Activated T-helper 2 cell treated with anti-CD3 and anti-CD28 coated beads, Interferon-gamma antibody, Interleukin-2, Interleukin-4, amounts not matched to agents 10 μg/mL and 5 μg/mL and 100 μg/mL, durations not matched to agents 14 hours and 24 hours and 36 hours (primary cell): Measurements from ENCODE around the gene ZNF593. TPM values are rescaled to one million over a fixed set of nuclear protein-coding genes. Genes with fewer than 3 reads are reported as not detected.
A peak's percentile ranks its signal among the peaks of the same experiment; 100 is the strongest.

Source experiments
- DNase-seq: peaks from one replicate; pipeline ENCODE4 v3.0.0; 2021; ENCODE audit warnings: low spot score
- H3K27ac Mint-ChIP-seq: one replicate; pipeline ENCODE4 v1.8.0; 2021; ENCODE audit warnings: mixed read lengths
- H3K27me3 Mint-ChIP-seq: one replicate; pipeline ENCODE4 v1.8.0; 2021; ENCODE audit warnings: low read depth, mixed read lengths
- H3K36me3 Mint-ChIP-seq: one replicate; pipeline ENCODE4 v1.8.0; 2021; ENCODE audit warnings: low read depth, mixed read lengths
- H3K4me1 Mint-ChIP-seq: one replicate; pipeline ENCODE4 v1.8.0; 2021; ENCODE audit warnings: low read depth, mixed read lengths
- H3K4me3 Mint-ChIP-seq: one replicate; pipeline ENCODE4 v1.8.0; 2021; ENCODE audit warnings: low read depth, mild to moderate bottlenecking, moderate library complexity, mixed read lengths
- H3K9me3 Mint-ChIP-seq: one replicate; pipeline ENCODE4 v1.8.0; 2021; ENCODE audit warnings: mixed read lengths
- intact Hi-C: fragments of 100-400 bp; cut with micrococcal nuclease; formaldehyde crosslinking; loops from one replicate; pipeline ENCODE4 v1.15.1; 2023
- total RNA-seq: library from RNA; stranded (reverse); gene quantifications from 2 replicates; pipeline ENCODE4 v1.2.3, GENCODE V29; 2022

ZNF593 gene
- total RNA-seq, 1 donor from 2014 or later = 65.0 TPM

GRCh38 chr1:26132128-26132833, 37.4 kb upstream of the ZNF593 start:
- Mint-ChIP-seq H3K9me3 (peaks cover 8% of the 10 kb centered on the region), H3K4me3 (no peak overlapping the region), H3K36me3 (no peaks in the 10 kb centered on the region), H3K27me3 (no peaks in the 10 kb centered on the region), H3K27ac (no peak overlapping the region), H3K4me1 (peaks cover 21% of the 10 kb centered on the region)
- no peak for DNase-seq
- intact Hi-C loops = no loop called here

- intact Hi-C loops = no loop called here
- no peak for DNase-seq
- no peak overlapping the region for H3K27ac Mint-ChIP-seq
- no peaks in the 10 kb centered on the region for H3K36me3 Mint-ChIP-seq
- peaks cover 8% of the 10 kb centered on the region for H3K9me3 Mint-ChIP-seq
- H3K4me1 Mint-ChIP-seq = peaks cover 16% of the 10 kb centered on the region
- H3K27me3 Mint-ChIP-seq = no peaks in the 10 kb centered on the region
- H3K4me3 Mint-ChIP-seq = no peak overlapping the region
Observed at GRCh38 chr1:26132834-26133167, 36.9 kb upstream of the ZNF593 start.

- no peak for DNase-seq
- intact Hi-C loops = no loop called here
- Mint-ChIP-seq H3K9me3 (peaks cover 8% of the 10 kb centered on the region), H3K27me3 (no peaks in the 10 kb centered on the region), H3K36me3 (no peaks in the 10 kb centered on the region), H3K4me1 (peaks cover 15% of the 10 kb centered on the region), H3K4me3 (no peak overlapping the region), H3K27ac (no peak overlapping the region)
Observed at GRCh38 chr1:26134466-26134865, 35.2 kb upstream of the ZNF593 start.

GRCh38 chr1:26138974-26139558, 30.6 kb upstream of the ZNF593 start:
- Mint-ChIP-seq H3K36me3 (no peaks in the 10 kb centered on the region), H3K27me3 (peaks cover 7% of the 10 kb centered on the region), H3K27ac (no peak overlapping the region), H3K9me3 (peaks cover 4% of the 10 kb centered on the region), H3K4me1 (peaks cover 8% of the 10 kb centered on the region), H3K4me3 (no peak overlapping the region)
- DNase-seq = no peak
- intact Hi-C loops = no loop called here

GRCh38 chr1:26142159-26142558, 27.5 kb upstream of the ZNF593 start:
- H3K4me1 Mint-ChIP-seq = peaks cover 12% of the 10 kb centered on the region
- no peaks in the 10 kb centered on the region for H3K9me3 Mint-ChIP-seq
- H3K27me3 Mint-ChIP-seq = peaks cover 13% of the 10 kb centered on the region
- no peak for DNase-seq
- H3K27ac Mint-ChIP-seq = no peak overlapping the region
- intact Hi-C loops = no loop called here
- no peaks in the 10 kb centered on the region for H3K36me3 Mint-ChIP-seq
- no peak overlapping the region for H3K4me3 Mint-ChIP-seq

GRCh38 chr1:26145041-26145959, 24.4 kb upstream of the ZNF593 start:
- Mint-ChIP-seq H3K4me3 (no peak overlapping the region), H3K9me3 (no peaks in the 10 kb centered on the region), H3K27me3 (peaks cover 27% of the 10 kb centered on the region)

GRCh38 chr1:26145960-26146294, 23.8 kb upstream of the ZNF593 start:
- no peaks in the 10 kb centered on the region for H3K9me3 Mint-ChIP-seq
- no peaks in the 10 kb centered on the region for H3K36me3 Mint-ChIP-seq
- no peak overlapping the region for H3K27ac Mint-ChIP-seq
- no peak for DNase-seq
- H3K4me3 Mint-ChIP-seq = no peak overlapping the region
- peaks cover 4% of the 10 kb centered on the region for H3K4me1 Mint-ChIP-seq
- intact Hi-C loops = loop anchor here (1.0 to 2.0 kb wide), 2 partner anchors 41 to 111 kb away; no protein-coding TSS in a partner anchor
- H3K27me3 Mint-ChIP-seq = peaks cover 27% of the 10 kb centered on the region

More at GRCh38 chr1:26145041-26145959, 24.4 kb upstream of the ZNF593 start:
- intact Hi-C loops = loop anchor here (1.0 to 2.0 kb wide), 2 partner anchors 40 to 110 kb away; no protein-coding TSS in a partner anchor
- Mint-ChIP-seq H3K4me1 (peaks cover 4% of the 10 kb centered on the region), H3K36me3 (no peaks in the 10 kb centered on the region), H3K27ac (no peak overlapping the region)
- DNase-seq = peak; percentile 66

GRCh38 chr1:26148887-26149286, 20.8 kb upstream of the ZNF593 start:
- intact Hi-C loops = no loop called here
- H3K27ac Mint-ChIP-seq = no peak overlapping the region
- no peak overlapping the region for H3K4me3 Mint-ChIP-seq
- peaks cover 36% of the 10 kb centered on the region for H3K27me3 Mint-ChIP-seq
- no peak for DNase-seq
- H3K4me1 Mint-ChIP-seq = peaks cover 4% of the 10 kb centered on the region
- no peaks in the 10 kb centered on the region for H3K9me3 Mint-ChIP-seq
- no peaks in the 10 kb centered on the region for H3K36me3 Mint-ChIP-seq

- peaks cover 2% of the 10 kb centered on the region for H3K4me1 Mint-ChIP-seq
- no peaks in the 10 kb centered on the region for H3K9me3 Mint-ChIP-seq
- H3K36me3 Mint-ChIP-seq = no peaks in the 10 kb centered on the region
- peaks cover 56% of the 10 kb centered on the region for H3K27me3 Mint-ChIP-seq
- H3K4me3 Mint-ChIP-seq = no peak overlapping the region
- DNase-seq = no peak
- no peak overlapping the region for H3K27ac Mint-ChIP-seq
- intact Hi-C loops = no loop called here
Observed at GRCh38 chr1:26153966-26154532, 15.7 kb upstream of the ZNF593 start.

- Mint-ChIP-seq H3K27ac (no peak overlapping the region), H3K4me3 (no peak overlapping the region), H3K4me1 (peaks cover 2% of the 10 kb centered on the region), H3K27me3 (peaks cover 60% of the 10 kb centered on the region), H3K36me3 (no peaks in the 10 kb centered on the region), H3K9me3 (no peaks in the 10 kb centered on the region)
- intact Hi-C loops = no loop called here
- DNase-seq = no peak
Observed at GRCh38 chr1:26154750-26155149, 15.0 kb upstream of the ZNF593 start.

GRCh38 chr1:26155370-26156284, 14.1 kb upstream of the ZNF593 start:
- intact Hi-C loops = no loop called here
- Mint-ChIP-seq H3K4me1 (peaks cover 2% of the 10 kb centered on the region), H3K4me3 (no peak overlapping the region), H3K27ac (no peak overlapping the region), H3K36me3 (no peaks in the 10 kb centered on the region), H3K27me3 (peaks cover 57% of the 10 kb centered on the region), H3K9me3 (no peaks in the 10 kb centered on the region)
- DNase-seq = no peak
